Right forelimb (tissue), 1 donor: Measurements from ENCODE around the gene MAFB.

Experiments
- DNase-seq: peaks from one replicate; pipeline ENCODE4 v3.0.0-alpha.2; 2018

MAFB gene

DNA sequence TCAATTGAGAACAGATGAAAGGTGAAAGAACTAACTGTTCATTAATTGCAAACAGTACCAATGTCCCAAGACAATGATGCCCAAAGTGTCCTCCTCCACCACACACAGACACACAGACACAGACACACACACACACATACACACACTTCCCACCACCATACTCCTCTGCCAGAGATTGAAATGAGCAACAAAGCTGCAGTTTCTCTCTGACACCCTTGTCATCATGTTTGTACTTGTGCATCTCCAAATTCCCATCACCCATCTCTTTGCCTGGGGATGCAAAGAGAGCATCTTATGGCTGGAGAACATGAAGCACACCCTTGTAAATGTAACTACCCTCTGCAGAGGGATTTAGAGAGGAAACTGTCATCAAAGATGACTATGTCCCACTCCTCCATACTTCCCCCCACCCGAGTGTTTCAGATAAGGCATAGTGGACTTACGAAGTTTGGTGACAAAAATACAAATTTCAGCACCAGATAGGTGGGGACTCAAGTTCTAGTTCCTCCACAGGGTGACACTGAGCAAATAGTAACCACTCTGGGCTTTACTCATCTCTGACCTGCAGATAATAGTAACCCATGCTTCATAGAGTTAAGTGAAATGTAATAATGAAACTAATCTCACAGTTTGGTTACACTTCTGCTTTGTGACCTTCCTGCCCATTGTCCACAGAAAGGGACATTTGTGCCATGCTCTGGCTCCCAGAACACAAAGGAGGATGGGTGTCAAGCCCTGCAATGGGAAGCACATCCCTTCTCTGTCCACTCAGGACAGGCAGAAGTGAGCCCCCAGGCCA is 8.7 kb downstream of the MAFB start:
- DNase-seq = no peak

DNA sequence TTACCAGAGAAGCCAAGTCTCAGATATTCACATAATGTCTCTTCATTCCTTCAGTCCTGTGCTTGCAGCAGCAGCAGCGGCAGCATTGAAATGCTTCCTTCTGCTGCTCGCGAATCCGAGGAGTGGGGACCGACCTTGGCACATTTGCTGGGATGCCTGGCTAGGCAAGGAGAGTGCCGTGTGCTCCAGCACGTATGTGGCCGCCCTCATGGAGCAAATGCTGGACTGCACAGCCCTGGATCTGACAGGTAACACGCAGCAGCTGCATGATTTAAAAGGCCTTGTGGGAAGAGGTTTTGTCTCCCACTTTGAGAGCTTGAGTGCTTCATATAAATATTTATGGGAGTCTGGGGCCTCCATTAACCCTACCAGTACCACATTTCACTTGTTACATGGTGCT is 9.9 kb downstream of the MAFB start:
- no peak for DNase-seq

DNA sequence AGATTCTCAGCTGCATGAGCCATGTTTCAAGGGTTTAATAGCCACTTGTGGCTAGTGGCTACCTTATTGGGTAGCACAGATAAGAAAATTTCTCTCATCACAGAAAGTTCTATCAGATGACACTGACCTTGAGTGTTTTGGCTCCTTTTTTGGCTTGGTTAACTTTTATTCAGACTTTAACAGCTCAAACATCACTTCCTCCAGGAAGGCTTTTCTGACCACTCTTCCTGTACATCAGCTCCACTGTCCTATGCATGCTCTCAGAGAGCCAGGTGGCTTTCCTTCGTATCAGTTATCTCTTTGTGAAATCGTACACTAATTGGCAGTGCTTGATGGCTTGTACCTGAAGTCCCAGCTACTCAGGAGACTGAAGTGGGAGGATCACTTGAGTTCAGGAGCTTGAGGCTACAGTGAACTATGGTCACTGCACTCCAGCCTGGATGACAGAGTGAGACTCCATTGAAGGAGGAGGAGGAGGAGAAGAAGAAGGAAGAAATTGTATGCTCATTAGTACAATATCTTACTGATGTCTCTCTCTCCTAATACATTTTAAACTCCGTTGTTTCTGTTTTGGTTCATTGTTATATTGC is 10.7 kb downstream of the MAFB start:
- DNase-seq = no peak

DNA sequence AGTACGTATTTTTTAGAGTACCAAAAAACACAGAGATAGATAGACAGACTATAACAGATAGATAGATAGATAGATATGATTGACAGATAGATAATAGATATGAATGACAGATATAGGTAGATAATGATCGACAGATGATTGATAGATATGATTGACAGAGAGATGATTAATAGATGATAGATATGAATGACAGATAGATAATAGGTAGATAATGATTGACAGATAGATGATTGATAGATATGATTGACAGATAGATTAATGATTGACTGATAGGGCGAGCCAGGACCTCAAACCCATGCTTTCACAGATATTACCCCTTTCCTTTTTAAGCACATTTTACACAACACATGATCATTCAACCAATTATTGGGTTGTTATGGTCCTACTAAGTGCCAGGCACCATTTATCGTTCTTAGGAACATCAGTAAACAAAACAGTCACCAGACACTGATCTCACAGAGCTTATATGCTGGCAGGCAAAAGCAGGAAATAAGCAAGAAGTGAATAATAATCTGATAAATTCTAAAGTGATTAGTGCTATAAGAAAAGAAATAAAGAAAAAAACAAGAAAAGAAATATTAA is 11.6 kb downstream of the MAFB start:
- no peak for DNase-seq

DNA sequence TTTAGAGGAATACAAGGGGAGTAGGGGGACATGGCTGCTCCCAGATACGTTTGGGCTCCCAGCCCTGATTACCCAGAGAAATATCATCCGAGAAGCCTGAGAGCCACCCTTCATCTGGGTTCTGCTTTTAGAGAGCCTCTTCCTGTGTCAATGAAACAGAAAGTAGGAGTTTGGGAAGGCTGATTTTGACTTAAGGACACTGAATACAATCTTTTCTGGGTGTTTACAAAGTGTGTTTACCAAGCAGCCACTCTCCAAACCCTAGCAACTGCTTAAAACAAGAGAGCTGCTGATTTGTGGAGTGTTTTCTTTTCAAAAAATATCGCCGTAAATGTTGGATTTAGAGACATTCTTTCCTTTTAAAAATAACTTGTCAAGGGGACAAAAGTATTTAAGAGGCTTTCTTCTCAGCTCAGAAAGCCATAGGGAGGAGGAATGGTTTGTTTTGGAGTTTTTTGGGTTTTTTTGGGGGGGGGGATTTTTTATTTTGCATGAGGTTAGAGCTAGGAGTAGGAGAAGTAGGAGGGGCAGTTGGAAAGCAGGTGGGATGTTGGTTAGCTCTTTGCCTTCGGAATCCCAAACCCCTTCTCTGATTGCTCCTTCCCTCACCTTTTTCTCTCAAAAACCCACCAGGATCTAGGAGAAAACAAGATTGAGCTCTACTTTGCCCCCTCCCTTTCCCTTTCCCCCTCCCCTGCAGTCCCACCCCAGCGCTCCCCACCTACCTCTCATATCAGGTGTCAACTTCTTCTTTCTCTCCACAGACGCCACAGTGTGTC is 12.4 kb downstream of the MAFB start:
- DNase-seq = no peak

DNA sequence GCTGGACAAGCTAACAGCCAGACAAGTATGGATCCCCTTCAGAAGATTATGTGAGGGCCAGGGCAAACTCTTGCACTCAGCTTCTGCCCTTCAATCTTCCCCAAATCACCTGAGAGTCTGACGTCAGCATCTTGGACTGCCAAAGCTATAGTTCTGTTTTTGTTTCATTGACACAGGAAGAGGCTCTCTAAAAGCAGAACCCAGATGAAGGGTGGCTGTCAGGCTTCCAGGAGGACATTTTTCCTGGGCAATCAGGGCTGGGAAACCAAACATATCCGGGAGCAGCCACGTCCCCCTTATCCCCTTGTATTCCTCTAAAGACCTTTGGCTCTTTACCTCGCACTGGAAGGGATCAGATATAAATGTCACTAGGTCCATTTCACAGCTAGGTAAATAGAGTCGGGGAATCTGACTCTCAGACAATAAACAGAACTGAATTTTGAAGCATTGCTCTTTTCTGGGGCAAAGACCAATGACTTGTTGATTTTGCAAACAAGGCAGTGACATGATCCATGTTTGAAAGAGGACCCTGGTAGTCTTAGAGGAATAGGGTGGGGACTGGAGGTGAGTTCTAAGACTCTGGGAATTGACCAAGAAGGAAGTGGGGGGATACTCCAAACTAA is 13.3 kb downstream of the MAFB start:
- DNase-seq = no peak

DNA sequence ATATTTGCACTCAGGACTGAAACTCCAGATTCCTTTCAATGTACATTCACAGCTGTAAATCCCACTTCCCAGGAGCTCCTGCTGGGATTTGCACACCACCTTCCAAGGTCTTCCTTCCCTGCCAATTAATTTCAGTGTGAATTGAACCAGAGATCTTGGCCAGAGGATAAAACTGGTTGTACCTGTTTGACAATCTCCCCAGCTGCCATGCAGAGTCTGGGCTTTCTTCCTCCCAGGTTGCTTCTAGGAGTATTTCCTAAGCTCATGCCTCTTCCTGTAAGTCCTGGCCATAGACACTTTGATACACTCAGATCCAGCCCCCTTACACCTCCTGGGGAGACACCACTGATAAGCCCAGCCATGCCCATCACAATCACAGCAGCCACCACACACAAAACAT is 15.6 kb downstream of the MAFB start:
- DNase-seq = no peak

DNA sequence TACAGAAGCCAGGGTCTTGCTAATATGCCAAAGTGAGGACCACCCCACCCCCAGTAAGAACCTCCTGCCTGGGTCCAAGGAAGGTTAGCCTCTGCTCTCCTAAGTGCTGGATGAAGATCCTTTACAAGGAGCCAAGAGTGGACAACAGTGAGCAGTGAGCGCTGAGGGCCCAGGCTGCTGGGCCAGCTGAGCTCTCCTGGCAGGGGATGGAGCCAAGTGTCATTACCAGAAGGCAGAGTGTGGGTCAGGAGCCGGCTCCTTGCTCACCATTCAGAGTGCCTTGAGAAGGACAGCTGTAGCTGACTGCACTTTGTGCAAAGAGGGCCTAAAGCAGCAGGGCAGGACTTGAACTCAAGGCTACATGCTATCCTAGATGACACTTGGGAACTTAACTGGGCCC is 16.9 kb downstream of the MAFB start:
- no peak for DNase-seq

DNA sequence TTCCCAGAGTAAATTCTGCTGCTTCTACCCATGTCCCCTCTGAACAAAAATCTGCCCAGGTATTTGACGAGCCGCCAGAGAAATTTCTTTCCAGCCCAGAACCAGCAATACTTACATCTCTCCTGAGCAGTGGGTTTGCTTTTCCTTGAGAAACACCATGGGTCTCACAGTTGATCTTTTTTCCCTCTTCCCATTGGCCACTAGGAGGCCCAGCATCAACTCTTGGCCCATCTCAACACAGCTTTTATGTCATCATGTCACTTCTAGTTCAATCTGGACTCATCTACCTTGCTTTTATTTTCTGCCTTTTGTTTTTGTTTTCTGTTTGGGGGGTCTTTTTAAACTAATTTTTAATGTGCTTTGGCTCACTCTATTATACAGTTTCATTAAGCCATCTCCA is 18.8 kb downstream of the MAFB start:
- DNase-seq = no peak

DNA sequence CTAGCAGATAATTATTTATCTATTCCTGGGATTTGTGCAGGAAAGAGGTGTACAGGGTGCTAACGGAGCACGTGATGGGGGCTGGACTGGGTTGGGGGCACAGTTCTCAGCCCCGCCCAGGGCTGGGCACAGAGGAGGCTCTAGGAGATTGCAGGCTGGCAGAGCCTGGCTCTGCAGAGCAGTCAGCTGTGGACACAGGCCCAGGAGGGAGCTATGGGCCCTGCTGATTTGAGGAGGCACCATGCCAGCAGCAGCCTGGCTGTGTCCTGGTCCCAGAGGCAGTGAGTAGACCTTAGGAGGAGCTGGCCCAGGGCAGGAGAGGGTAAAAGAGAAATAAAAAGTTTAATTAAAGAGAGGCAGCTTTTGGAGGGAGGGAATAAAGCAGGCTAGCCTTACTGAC is 19.3 kb downstream of the MAFB start:
- no peak for DNase-seq

DNA sequence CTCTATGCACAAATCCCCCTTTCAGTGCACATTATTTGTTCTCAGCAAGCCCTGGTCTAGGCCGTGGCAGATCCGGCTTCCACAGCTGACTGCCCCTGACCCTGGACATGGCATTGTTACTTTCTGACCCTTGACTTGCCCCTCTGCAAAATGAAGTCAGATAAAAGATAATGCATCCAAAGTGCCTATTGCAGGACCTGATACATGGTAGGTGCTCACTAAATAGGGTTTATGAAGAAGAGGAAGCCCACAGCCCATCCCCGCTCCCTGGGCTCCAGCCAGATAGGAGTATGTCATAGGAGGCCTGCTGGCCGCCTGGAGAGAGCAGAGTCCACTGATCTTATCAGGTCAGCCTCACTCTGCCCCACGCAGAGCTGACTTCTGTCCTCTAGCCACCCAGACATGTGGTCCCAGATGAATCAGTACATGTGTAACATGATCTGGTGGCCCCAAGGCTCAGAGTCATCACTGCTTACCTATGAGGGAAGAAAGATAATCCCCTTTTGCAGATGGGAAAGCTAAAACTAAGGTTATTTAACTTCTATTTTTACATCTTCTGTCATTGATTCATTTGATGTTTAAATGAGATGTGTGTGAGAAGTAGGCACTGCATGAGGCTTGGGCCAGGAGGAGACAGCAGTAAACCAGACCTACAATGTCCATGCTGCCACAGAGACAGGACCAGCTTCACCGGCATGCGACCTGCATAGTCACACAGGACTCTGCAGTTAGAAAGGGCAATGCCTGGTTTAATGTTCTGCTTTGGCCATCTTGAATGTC is 20.4 kb downstream of the MAFB start:
- DNase-seq = no peak

DNA sequence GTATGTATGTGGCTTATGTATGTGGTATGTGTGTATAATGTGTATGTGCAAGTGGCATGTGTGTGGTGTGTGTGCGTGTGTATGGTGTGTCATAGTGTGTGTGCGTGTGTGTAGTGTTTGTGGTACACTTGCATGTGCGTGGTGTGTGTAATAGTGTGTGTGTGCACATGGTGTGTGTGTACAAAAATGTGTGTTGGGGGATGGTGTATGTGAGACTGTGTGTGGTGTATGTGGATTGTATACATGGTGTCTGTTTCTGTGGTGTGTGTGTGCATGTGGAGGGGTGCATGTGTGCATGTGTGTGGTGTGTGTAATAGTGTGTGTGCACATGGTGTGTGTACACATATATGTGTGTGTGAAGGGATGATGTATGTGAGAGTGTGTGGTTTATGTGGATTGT is 21.5 kb downstream of the MAFB start:
- DNase-seq = no peak

DNA sequence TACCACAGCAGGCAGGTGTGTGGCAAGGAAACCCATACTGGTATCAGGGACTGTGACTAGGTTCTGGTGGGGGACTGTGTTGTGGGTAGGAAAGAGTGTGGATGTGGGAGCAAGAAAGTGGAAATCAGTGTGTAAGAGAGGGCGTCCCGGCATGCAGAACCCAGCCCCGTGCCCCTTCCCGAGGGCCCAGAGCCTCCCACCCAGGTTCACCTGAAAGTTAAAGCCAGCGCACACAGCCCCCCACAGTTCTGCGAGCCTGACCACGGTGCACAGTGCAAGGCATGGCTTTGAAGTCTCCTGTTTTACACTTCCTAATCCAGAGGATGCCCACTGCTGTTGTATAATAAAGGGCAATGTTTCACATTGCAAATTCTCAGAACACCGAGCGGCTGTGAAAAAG is 22.7 kb downstream of the MAFB start:
- no peak for DNase-seq

DNA sequence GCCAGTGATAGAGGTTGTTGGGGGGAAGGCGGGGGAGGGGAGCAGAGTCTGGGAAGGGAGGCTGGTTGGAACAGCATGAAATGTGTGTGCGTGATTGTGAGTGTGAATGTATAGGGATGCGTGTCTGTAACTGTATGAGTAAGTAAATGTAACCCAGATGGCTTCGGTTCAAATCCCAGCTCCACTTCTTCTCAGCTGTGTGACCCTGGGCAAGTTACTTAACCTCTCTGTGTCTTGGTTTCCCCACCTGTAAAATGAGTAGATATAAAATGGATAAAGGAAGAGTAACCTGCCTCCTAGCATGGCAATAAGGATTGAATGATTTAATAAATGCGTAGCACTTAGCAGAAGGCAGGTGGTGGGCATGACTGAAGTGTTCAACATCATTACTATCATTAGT is 24.1 kb downstream of the MAFB start:
- DNase-seq = no peak

DNA sequence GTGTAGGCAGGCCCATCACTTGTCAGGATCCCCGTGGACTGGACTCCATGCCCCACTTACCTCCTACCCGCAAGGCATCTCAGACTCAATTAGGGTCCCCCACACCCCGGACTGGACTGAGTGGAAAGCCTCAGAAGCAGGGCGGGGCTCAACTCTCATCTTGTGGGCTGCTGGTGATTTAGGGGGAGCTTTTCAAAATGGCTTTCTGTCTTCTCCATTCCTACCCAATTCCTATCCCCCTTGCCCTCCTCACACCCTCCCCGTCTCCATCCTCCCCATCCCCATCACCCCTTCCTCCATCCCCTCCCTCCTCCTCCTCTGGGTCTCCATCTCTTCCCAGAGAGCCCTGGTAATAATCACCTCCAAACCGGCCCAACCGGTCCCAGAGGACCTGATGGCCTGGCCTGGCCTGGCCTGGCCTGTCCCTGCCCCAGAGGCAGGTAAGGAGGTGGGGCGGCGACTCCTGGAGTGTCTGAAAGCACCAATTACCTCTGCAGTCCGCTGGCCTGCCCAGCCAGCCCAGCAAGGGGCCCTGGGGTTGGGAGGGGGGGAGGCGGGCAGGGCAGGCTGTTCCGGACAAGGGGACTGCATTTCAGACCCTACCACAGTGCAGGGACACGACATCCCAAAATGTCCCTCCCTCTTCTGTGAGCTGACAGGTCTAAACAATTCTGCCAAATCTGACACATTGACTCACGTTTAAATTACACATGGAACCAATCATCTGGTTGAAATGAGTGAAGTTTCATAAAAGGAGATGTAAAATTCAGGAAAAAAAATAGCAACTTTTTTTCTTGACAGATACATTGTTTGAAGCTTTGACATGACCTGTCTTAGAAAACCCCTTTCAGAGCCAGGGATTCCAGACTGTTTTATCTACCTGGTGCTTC is 24.8 kb downstream of the MAFB start:
- DNase-seq = no peak

DNA sequence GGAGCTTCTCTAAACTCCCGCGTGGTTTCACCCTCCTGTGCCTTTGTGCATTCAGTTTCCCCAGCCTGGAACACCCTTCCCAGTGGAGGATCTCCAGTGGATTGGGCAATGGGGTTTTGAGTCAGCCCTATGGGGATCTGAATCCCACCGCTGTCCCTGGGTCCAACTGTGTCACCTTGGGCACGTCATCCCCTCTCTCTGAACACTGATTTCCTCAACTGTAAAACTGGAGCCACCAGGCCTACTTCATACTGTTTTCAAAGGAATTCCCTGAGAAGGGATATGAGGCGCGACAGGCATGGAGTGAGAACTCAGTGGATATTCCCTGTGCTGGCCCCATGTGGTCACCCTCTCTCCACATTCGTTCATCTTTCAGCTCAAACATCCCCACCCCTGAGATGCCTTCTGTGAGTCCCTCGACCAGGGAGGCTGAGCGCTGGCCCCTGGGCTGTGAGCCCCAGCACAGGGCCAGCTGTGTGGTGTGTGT is 25.7 kb downstream of the MAFB start:
- DNase-seq = no peak

DNA sequence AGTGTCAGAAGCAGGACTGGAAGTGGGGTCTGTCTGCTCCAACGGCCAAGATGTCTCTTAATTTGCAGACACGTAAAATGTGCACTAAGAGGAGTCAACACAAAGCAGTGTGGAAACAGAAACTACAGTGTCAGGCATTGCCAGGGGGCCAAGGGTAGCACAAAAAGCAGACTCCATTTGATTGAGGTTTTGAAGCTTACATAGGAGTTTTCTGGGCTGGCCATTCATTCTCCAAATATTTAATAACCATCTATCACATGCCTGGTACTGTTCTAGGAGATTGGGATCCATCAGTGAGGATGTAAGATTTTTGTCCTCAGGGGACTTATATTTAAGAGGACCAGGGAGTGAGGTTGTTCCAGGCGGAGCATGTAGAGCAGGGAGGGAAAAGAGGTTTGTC is 29.5 kb downstream of the MAFB start:
- no peak for DNase-seq

DNA sequence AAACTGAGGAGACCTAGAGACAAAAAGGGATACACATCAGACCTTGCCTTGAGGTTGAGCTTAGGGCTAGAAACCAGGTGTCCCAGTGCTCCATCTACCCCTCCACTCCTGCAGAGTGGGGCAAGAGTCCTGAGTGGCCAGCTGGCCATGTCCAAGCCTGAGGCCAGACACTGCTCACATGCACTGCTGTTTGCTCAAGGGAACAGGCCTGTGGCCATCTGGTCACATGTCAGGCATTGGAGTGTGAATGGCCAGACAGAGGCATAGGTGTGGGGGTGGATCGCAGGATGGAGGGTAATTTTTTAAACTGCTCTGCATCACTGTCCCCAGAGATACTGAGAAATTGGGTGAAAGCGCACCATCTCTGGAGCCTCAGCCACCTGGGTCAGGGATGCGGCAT is 30.5 kb downstream of the MAFB start:
- no peak for DNase-seq

DNA sequence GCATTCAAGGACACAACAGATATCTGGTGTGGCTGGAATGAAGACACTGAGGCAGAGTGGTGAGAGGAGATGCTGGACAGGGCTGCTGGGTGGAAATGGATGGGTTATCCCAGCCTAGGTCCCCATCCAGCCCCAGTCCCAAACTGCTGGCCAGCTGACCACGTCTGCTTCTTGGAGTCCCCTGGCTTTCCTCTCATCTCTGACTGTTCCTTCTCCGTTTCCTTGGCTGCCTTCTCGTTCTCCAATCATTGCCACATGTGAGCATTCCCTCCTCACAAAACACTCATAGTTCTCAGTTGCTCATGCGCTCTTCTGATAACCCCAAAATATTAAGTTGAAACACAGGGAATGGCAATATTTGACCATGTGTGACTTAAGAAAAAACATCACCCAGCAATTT is 31.5 kb downstream of the MAFB start:
- no peak for DNase-seq

DNA sequence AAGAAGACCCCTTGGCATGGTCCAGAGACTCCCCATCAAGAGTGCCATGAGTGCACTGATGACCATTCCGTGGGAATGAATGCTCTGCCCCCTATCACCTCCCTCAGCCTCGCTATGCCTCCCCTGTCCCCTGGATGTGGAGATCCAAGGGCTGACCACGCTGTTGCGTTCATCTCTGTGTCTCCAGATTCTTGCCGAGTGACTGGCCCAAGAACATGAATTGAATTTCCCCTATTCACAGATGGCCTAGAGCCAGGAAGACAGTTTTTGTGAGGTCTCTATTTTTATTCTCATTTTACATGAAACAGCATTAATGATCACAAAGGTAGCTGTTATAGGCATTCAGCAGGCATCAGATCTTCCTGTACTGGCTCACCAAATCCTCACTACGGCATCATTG is 33.6 kb downstream of the MAFB start:
- DNase-seq = no peak

DNA sequence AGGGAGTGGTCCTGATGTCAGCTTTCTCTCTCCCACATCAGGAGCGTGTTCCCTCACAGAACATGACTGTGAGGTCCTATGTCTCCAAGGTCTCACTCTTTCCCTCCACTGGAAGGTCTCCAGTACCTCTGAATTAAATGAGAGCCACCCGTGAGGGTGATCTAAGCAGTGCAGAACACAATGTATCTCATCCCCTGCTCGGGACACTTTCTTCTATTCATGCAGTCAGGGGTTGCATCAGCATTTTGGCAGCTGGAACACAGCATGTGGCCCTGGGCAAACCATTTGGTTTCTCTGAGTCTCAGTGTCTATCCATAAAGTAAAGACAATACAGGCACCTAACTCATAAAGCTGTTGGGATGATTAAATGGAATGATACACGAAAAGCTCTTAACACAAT is 34.2 kb downstream of the MAFB start:
- no peak for DNase-seq
